Body of pancreas (tissue), 4 donors: ENCODE measurements around the gene SYCE3.

Experiments
- POLR2A ChIP-seq, 3 donors: fragments of 450-650 bp; IDR thresholded peaks; one replicate each; pipeline ENCODE4 v1.6.1; 2016; ENCODE audit warnings: antibody characterized with exemption in 3 of 3, mild to moderate bottlenecking in 2 of 3
- TF ChIP-seq, protein P1 (sequence below), 7 experiments: fragments of 450-650 bp in 4 of 7; fragments of 200-600 bp in 3 of 7; sonication (generic) in 3 of 7; IDR thresholded peaks; one replicate each; pipeline ENCODE4 v1.5.1; 2016 to 2019; ENCODE audit warnings: antibody characterized with exemption in 7 of 7

DNA sequence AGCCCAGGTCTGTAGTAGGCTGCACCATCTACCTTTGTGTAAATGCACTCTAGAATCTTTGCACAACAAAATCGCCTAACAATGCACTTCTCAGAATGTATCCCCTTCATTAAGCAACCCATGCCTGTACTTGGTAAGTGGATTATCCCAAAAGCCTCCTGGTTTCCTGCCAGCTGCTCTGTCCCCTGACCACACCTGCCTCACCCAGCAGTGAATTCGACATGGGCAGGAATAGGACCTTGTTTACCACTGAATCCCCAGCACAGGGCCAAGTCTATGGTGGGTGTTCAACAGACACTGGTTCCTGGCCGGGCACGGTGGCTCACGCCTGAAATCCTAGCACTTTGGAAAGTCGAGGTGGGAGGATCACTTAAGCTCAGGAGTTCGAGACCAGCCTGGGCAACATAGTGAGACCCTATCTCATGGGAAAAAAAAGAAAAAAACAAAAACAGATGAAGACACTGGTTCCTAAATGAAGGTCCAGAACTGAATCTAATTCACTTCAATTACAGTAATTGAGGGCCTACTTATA is 5.1 kb upstream of the SYCE3 start:
- TF ChIP-seq, protein P1, sequence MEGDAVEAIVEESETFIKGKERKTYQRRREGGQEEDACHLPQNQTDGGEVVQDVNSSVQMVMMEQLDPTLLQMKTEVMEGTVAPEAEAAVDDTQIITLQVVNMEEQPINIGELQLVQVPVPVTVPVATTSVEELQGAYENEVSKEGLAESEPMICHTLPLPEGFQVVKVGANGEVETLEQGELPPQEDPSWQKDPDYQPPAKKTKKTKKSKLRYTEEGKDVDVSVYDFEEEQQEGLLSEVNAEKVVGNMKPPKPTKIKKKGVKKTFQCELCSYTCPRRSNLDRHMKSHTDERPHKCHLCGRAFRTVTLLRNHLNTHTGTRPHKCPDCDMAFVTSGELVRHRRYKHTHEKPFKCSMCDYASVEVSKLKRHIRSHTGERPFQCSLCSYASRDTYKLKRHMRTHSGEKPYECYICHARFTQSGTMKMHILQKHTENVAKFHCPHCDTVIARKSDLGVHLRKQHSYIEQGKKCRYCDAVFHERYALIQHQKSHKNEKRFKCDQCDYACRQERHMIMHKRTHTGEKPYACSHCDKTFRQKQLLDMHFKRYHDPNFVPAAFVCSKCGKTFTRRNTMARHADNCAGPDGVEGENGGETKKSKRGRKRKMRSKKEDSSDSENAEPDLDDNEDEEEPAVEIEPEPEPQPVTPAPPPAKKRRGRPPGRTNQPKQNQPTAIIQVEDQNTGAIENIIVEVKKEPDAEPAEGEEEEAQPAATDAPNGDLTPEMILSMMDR (IDR thresholded peaks at IDR 0.05) = no peak
- TF ChIP-seq POLR2A (IDR thresholded peaks at IDR 0.05) = no peak
